ENCODE measurements around the gene DQX1. TPM values are rescaled to one million over a fixed set of nuclear protein-coding genes. Genes with fewer than 3 reads are reported as not detected.

Gene DQX1
- total and polyA plus RNA-seq, 9 of the 15 experiments (the other 6 are each of a cell fraction or from before 2014, with no cell fraction given): 0.04 to 0.38 (median 0.18) TPM; not detected in 1

DNA sequence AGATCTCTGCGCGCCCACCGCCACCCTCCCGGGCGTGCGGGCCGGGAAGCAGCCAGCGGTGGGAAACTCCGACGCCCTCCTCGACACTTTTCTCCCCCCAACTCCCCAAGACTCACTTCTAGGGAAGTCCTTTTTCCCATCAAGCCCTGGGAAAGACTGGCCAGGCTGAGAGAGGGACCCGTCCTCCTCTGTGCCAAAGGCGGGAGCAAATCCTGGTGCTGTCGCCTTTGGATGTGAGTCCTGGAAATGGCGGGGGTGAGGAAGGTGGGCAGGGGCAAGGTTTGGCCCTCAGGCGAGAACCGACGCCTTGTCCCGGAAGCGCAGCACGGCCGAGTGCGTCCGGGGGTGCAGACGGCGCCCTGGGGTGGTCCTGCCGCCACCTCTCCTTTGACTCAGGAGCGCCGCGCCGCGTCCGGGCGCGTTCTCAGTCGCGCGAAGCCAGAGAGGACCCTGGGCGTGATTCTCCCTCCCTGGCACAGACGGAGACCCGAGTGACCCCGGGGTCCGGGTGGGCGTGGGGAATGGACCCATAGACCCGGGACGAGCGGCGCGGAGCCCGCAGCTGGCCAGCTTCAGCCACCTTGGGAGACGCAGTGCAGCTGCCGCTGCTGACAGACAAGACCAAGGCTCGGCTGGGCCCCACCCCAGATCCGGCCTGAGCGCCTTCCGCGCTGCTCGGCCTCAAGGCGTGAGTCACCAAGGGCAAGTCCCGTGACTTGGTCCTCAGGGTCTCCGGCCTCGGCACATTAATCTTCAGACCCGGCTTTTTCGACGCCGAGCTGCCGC, 23.1 kb downstream of the DQX1 start (continued):
- TF ChIP-seq, protein P1, sequence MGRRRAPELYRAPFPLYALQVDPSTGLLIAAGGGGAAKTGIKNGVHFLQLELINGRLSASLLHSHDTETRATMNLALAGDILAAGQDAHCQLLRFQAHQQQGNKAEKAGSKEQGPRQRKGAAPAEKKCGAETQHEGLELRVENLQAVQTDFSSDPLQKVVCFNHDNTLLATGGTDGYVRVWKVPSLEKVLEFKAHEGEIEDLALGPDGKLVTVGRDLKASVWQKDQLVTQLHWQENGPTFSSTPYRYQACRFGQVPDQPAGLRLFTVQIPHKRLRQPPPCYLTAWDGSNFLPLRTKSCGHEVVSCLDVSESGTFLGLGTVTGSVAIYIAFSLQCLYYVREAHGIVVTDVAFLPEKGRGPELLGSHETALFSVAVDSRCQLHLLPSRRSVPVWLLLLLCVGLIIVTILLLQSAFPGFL (CRISPR knock-in tag; IDR thresholded peaks at IDR 0.05): no peak
- TF ChIP-seq PURB (CRISPR knock-in tag; IDR thresholded peaks at IDR 0.05; ENCODE audit: low read depth) (no peak), CHAMP1 (IDR thresholded peaks at IDR 0.05) (no peak), ZNF561 (CRISPR knock-in tag; conservative IDR thresholded peaks at IDR 0.05) (no peak), ZNF75A (CRISPR knock-in tag; IDR thresholded peaks at IDR 0.05) (no peak), NELFE (IDR thresholded peaks at IDR 0.05; ENCODE audit: insufficient read depth, insufficient read length) (no peak), ETS1 (conservative IDR thresholded peaks at IDR 0.05; ENCODE audit: control insufficient read depth, low read depth, low read length) (0 out of 2 replicates have a peak, but pooled peaks have one; percentile 47), NR3C1 (CRISPR knock-in tag; IDR thresholded peaks at IDR 0.05) (no peak), ZNF639 (CRISPR knock-in tag; conservative IDR thresholded peaks at IDR 0.05 in 1 of 2, IDR thresholded peaks at IDR 0.05 in 1 of 2) (0 out of 4 replicates have a peak, but pooled peaks of 1 of the 2 experiments have one; percentile 20), EP400 (IDR thresholded peaks at IDR 0.05) (peak; percentile 78), ZNF197 (CRISPR knock-in tag; IDR thresholded peaks at IDR 0.05; ENCODE audit: low read depth) (no peak), ZNF282 (CRISPR knock-in tag; IDR thresholded peaks at IDR 0.05) (no peak)
- TF ChIP-seq, protein P2, sequence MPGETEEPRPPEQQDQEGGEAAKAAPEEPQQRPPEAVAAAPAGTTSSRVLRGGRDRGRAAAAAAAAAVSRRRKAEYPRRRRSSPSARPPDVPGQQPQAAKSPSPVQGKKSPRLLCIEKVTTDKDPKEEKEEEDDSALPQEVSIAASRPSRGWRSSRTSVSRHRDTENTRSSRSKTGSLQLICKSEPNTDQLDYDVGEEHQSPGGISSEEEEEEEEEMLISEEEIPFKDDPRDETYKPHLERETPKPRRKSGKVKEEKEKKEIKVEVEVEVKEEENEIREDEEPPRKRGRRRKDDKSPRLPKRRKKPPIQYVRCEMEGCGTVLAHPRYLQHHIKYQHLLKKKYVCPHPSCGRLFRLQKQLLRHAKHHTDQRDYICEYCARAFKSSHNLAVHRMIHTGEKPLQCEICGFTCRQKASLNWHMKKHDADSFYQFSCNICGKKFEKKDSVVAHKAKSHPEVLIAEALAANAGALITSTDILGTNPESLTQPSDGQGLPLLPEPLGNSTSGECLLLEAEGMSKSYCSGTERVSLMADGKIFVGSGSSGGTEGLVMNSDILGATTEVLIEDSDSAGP (CRISPR knock-in tag; IDR thresholded peaks at IDR 0.05): no peak
- TF ChIP-seq, protein P3, sequence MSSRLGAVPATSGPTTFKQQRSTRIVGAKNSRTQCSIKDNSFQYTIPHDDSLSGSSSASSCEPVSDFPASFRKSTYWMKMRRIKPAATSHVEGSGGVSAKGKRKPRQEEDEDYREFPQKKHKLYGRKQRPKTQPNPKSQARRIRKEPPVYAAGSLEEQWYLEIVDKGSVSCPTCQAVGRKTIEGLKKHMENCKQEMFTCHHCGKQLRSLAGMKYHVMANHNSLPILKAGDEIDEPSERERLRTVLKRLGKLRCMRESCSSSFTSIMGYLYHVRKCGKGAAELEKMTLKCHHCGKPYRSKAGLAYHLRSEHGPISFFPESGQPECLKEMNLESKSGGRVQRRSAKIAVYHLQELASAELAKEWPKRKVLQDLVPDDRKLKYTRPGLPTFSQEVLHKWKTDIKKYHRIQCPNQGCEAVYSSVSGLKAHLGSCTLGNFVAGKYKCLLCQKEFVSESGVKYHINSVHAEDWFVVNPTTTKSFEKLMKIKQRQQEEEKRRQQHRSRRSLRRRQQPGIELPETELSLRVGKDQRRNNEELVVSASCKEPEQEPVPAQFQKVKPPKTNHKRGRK (tag; IDR thresholded peaks at IDR 0.05): no peak

Data from K562 (cell line).